Keratinocyte (primary cell): ENCODE data around the gene MIGA2. TPM values are rescaled to one million over a fixed set of nuclear protein-coding genes. Genes with fewer than 3 reads are reported as not detected.

Experiments
- DNase-seq: peaks from one replicate; pipeline ENCODE4 v3.0.0-alpha.2; 2011; ENCODE audit warnings: low read depth, missing footprints, low spot score
- FAIRE-seq: peaks from 2 replicates; lab custom pipeline; 2011; peaks lifted over from hg19 to GRCh38; lab: Jason Lieb, UNC
- H2AFZ ChIP-seq: 2 replicates; pipeline ENCODE4 v1.6.0; 2012; ENCODE audit warnings: low read length, control low read depth, inconsistent platforms; ENCODE audit not compliant: control insufficient read depth
- H3K27ac ChIP-seq: 2 replicates; pipeline ENCODE4 v1.5.1; 2011; ENCODE audit warnings: low read length; ENCODE audit not compliant: control insufficient read depth, insufficient read depth
- H3K27me3 ChIP-seq: 3 replicates; pipeline ENCODE4 v1.6.0; 2011; ENCODE audit warnings: low read length; ENCODE audit not compliant: control insufficient read depth, insufficient read depth; ENCODE audit errors: extremely low read depth
- H3K36me3 ChIP-seq, 2 experiments: 2 replicates in 1 of 2; 3 replicates in 1 of 2; pipeline ENCODE4 v1.5.1; 2011; ENCODE audit warnings: low read length in 2 of 2, mild to moderate bottlenecking in 1 of 2; ENCODE audit not compliant: control insufficient read depth in 2 of 2, insufficient read depth in 2 of 2; ENCODE audit errors: extremely low read depth in 1 of 2
- H3K4me1 ChIP-seq: 3 replicates; pipeline ENCODE4 v1.5.1; 2011; ENCODE audit warnings: low read length; ENCODE audit not compliant: control insufficient read depth, insufficient read depth; ENCODE audit errors: extremely low read depth
- H3K4me2 ChIP-seq: 3 replicates; pipeline ENCODE4 v1.6.0; 2011; ENCODE audit warnings: low read depth, low read length; ENCODE audit not compliant: control insufficient read depth, insufficient read depth; ENCODE audit errors: extremely low read depth
- H3K4me3 ChIP-seq, 3 experiments: fragments of 200-600 bp in 1 of 3; sonication (generic) in 1 of 3; 2 replicates in 2 of 3; 3 replicates in 1 of 3; pipeline ENCODE4 v1.5.1; 2011 to 2016; ENCODE audit warnings: low read length in 3 of 3, mild to moderate bottlenecking in 3 of 3, control low read depth in 2 of 3, inconsistent platforms in 1 of 3, low read depth in 1 of 3, mixed read lengths in 1 of 3, mixed run types in 1 of 3, moderate library complexity in 1 of 3; ENCODE audit not compliant: control insufficient read depth in 2 of 3, insufficient read depth in 2 of 3; ENCODE audit errors: extremely low read depth in 1 of 3
- H3K79me2 ChIP-seq: 2 replicates; pipeline ENCODE4 v1.6.0; 2012; ENCODE audit warnings: low read length; ENCODE audit not compliant: control insufficient read depth, insufficient read depth
- H3K9ac ChIP-seq: 3 replicates; pipeline ENCODE4 v1.6.0; 2011; ENCODE audit warnings: low read length; ENCODE audit not compliant: control insufficient read depth, insufficient read depth; ENCODE audit errors: extremely low read depth
- H3K9me1 ChIP-seq: 3 replicates; pipeline ENCODE4 v1.6.0; 2011; ENCODE audit warnings: low read length; ENCODE audit not compliant: control insufficient read depth, insufficient read depth; ENCODE audit errors: extremely low read depth
- H3K9me3 ChIP-seq: 2 replicates; pipeline ENCODE4 v1.5.1; 2012; ENCODE audit warnings: low read depth, low read length; ENCODE audit not compliant: control insufficient read depth
- H4K20me1 ChIP-seq: 3 replicates; pipeline ENCODE4 v1.6.0; 2011; ENCODE audit warnings: low read length; ENCODE audit not compliant: control insufficient read depth, insufficient read depth; ENCODE audit errors: extremely low read depth
- CTCF ChIP-seq, 3 experiments: IDR thresholded peaks in 1 of 3; conservative IDR thresholded peaks in 1 of 3; optimal IDR thresholded peaks in 1 of 3; 2 replicates in 2 of 3; 3 replicates in 1 of 3; pipeline versions ENCODE3 to v1.5.1; 2011; ENCODE audit warnings: low read length in 3 of 3, mild to moderate bottlenecking in 3 of 3, moderate library complexity in 2 of 3, control low read depth in 1 of 3, inconsistent platforms in 1 of 3; ENCODE audit not compliant: insufficient read depth in 2 of 3; ENCODE audit errors: extremely low read depth in 1 of 3
- EZH2 ChIP-seq: IDR thresholded peaks from one replicate; pipeline ENCODE4 v1.6.1; 2012; ENCODE audit warnings: inconsistent platforms, mild to moderate bottlenecking, low read length, moderate library complexity
- dilution Hi-C: fragments of 300-500 bp; cut with MboI; formaldehyde crosslinking; loops from one replicate; pipeline ENCODE4 v1.7.0; 2020; ENCODE audit warnings: low sequenced_read_pairs; ENCODE audit not compliant: extremely low pct_ligation_motif_present
- polyA plus RNA-seq, 5 experiments: library from polyadenylated mRNA; depleted of rRNA in 3 of 5; stranded (reverse) in 3 of 5; stranded (forward) in 1 of 5; unstranded in 1 of 5; fragments of >200 nt; gene quantifications; 1 replicate in 1 of 5; 2 replicates in 3 of 5; 3 replicates in 1 of 5; pipeline versions ENCODE4 v1.2.1 to v1.2.3, GENCODE V29; 2011 to 2012; ENCODE audit warnings: missing spikeins in 2 of 5, low read depth in 1 of 5, low replicate concordance in 1 of 5

The MIGA2 gene
- polyA plus RNA-seq, 1 donor (not counting 4 experiments of a cell fraction or from before 2014, with no cell fraction given), result 8.5 TPM

- Histone ChIP-seq H3K79me2 (peaks cover 24% of the 10 kb centered on the region), H3K9ac (peak overlapping the region; percentile 39), H3K27me3 (no peaks in the 10 kb centered on the region), H3K9me3 (no peaks in the 10 kb centered on the region), H3K36me3 (no peaks in the 10 kb centered on the region), H3K27ac (peak overlapping the region; percentile 44), H3K9me1 (peaks cover 6% of the 10 kb centered on the region), H4K20me1 (no peaks in the 10 kb centered on the region), H3K4me1 (peaks cover 31% of the 10 kb centered on the region), H3K4me2 (peak overlapping the region; percentile 80), H3K4me3 (peak overlapping the region; percentile 55 to 78 (median 64)), H2AFZ (peak overlapping the region; percentile 44)
- TF ChIP-seq EZH2 (no peak), CTCF (optimal IDR thresholded peaks at IDR 0.05 in 1 of 3, IDR thresholded peaks at IDR 0.05 in 1 of 3, conservative IDR thresholded peaks at IDR 0.05 in 1 of 3; ENCODE audit: extremely low read depth in 1 of 3, insufficient read depth in 2 of 3, low read length in 3 of 3) (no peak)
- no peak for DNase-seq
- dilution Hi-C loops, result no loop called here
- no peak for FAIRE-seq
These were observed 8.7 kb upstream of the MIGA2 start for GRCh38 chr9:129027685-129028191.

GRCh38 chr9:129028192-129028966 is 8.0 kb upstream of the MIGA2 start, which contains the start of gene SH3GLB2:
TSS of gene SH3GLB2 (minus strand) at chr9:129028331. CDS start at chr9:129028154, 177 bp downstream.
- Histone ChIP-seq H3K9me1 (peaks cover 6% of the 10 kb centered on the region), H3K4me2 (peak within 1 kb of the TSS; percentile 80), H3K79me2 (peaks cover 18% of the 10 kb centered on the region), H3K27me3 (no peaks in the 10 kb centered on the region), H2AFZ (peak within 1 kb of the TSS; percentile 44), H3K9ac (peak within 1 kb of the TSS; percentile 39), H3K36me3 (no peaks in the 10 kb centered on the region), H3K4me3 (peak within 1 kb of the TSS; percentile 55 to 78 (median 64)), H3K9me3 (no peaks in the 10 kb centered on the region), H3K27ac (peak within 1 kb of the TSS; percentile 44), H4K20me1 (no peaks in the 10 kb centered on the region), H3K4me1 (peaks cover 31% of the 10 kb centered on the region)
- FAIRE-seq (no peak), DNase-seq (peak; percentile 82)
- dilution Hi-C loops, result no loop called here
- TF ChIP-seq EZH2, result no peak
- TF ChIP-seq CTCF (optimal IDR thresholded peaks at IDR 0.05 in 1 of 3, IDR thresholded peaks at IDR 0.05 in 1 of 3, conservative IDR thresholded peaks at IDR 0.05 in 1 of 3; ENCODE audit: extremely low read depth in 1 of 3, insufficient read depth in 2 of 3, low read length in 3 of 3), result peak; percentile 61 to 87 (median 81)
